ENCODE results near the gene KXD1.

DNA sequence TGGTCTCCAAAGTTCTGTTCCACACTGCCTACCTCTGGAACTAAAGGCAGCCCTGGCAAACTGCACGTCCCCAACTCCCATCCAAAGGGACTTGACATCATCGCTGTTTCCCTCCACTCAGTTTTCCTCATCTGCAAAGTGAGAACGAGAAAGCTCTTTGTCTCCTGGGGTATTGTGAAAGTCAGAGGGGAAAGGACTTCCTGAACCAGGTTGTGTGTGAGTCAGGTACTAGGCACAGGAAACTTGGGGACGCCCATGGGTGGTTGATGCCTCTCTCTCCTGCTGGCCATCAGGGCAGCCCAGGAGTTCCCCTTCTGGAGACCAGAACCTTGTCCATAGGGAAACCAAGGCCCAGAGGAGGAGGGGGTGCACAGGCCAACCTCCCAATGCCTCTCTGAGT lies 44.2 kb downstream of the KXD1 start:
- TF ChIP-seq, protein P1, sequence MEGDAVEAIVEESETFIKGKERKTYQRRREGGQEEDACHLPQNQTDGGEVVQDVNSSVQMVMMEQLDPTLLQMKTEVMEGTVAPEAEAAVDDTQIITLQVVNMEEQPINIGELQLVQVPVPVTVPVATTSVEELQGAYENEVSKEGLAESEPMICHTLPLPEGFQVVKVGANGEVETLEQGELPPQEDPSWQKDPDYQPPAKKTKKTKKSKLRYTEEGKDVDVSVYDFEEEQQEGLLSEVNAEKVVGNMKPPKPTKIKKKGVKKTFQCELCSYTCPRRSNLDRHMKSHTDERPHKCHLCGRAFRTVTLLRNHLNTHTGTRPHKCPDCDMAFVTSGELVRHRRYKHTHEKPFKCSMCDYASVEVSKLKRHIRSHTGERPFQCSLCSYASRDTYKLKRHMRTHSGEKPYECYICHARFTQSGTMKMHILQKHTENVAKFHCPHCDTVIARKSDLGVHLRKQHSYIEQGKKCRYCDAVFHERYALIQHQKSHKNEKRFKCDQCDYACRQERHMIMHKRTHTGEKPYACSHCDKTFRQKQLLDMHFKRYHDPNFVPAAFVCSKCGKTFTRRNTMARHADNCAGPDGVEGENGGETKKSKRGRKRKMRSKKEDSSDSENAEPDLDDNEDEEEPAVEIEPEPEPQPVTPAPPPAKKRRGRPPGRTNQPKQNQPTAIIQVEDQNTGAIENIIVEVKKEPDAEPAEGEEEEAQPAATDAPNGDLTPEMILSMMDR (IDR thresholded peaks at IDR 0.05) = no peak
- TF ChIP-seq SMC3 (IDR thresholded peaks at IDR 0.05) = no peak
- no peak for TF ChIP-seq TFCP2L1 (CRISPR knock-in tag; IDR thresholded peaks at IDR 0.05)
- TF ChIP-seq POLR2A (IDR thresholded peaks at IDR 0.05; ENCODE audit: low read length) = no peak
- TF ChIP-seq ESRRA (IDR thresholded peaks at IDR 0.05; ENCODE audit: borderline replicate concordance, low read length) = no peak
- TF ChIP-seq CEBPB (IDR thresholded peaks at IDR 0.05) = no peak
- no peak for TF ChIP-seq JUNB (IDR thresholded peaks at IDR 0.05)
- no peak for TF ChIP-seq MYC (IDR thresholded peaks at IDR 0.05; ENCODE audit: borderline replicate concordance, low read length)
